Measurements from ENCODE around the gene ASCL3.
"Not testable (repeated sequence)": the region's sequence is repeated elsewhere in the genome, so short reads cannot be mapped to it uniquely, and the experiment has no call there.

The ASCL3 gene

DNA sequence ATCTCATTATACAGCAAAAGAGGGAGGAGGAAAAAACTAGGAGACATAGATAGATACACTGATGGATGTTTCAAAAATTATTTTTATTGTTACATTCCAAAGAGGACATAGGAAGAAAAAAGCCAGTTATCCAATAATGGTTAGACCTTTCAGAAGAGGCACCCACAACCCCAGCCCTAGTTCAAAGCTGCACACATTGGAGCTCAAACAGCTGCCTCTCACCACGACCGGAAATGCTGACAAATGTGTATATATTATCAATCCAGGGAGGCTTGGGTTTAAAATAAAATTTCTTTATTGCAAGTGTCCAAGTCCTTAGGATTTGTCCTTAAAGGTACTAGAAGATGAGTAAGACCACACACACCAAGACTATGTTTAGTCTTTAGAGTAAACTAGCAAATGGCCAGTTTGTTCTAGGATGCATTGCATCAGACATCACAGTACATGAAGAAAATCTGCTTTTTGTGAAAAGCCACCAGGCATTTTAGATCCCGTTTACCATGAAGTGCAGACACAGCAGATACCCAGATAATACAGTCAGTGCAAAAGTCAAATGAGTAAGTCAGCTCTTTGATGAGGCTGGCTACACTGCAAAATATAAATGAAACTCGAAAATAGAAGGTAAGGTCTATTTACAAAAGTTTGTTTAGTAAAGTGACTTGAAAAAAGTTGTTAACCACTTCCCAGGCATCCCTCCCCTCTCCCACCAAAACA lies 4.6 kb upstream of the ASCL3 start:
- no peak for DNase-seq (ENCODE audit: low read depth)

DNA sequence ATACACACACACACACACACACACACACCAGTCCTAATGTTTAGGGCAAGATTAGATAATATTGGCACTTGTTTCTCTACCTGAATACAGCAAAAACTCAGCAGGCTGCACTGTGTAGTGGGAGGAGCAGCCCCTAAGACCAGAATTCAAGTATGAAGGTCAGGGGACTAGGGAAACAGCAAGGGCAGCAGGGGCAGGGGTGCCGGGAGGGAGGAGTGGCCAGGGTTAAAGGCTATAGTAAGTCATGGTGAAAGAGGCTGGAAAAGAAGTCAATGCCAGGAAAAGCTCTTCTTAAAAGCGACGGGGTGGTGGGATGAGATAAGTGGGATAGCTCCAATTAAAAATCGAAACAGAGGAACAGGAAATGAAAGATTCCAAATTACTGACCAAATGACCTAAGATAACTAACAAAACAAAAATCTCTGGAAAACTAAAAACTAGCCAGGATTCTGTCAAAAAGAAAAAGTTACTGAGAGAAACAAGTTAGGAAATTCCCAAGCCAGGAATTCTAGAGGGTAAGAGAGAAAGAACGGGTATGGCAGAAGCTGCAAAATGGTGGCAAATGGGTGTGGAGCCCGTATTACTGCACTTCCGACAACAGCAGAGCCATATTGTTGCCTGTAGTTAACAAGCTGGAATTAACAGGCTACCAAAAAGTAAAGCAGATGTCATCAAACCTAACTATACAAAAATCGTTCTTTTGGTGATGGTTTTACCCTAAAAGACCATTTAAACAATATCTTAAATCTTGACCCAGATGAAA lies 1.3 kb downstream of the ASCL3 start:
- DNase-seq (ENCODE audit: low read depth): no peak

DNA sequence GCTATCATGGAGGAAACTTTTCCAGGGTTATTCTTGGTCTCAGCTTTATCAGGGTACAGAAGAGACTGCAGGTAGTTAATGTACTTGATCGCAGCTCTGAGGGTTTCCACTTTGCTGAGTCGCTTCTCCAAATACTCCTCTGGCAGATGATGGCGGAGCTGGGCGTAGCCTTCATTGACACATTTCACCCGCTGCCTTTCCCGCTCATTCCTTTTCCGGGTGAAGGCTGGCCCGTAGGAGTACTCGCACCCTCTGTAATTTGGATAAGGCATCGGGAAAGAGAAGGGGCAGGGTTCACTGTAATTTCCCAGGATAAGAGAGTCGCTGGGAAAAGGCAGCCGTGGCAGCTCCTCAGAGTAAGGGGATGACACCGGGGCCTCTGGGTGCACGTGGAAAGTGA lies 5.2 kb downstream of the ASCL3 start:
- DNase-seq (ENCODE audit: low read depth): no peak

DNA sequence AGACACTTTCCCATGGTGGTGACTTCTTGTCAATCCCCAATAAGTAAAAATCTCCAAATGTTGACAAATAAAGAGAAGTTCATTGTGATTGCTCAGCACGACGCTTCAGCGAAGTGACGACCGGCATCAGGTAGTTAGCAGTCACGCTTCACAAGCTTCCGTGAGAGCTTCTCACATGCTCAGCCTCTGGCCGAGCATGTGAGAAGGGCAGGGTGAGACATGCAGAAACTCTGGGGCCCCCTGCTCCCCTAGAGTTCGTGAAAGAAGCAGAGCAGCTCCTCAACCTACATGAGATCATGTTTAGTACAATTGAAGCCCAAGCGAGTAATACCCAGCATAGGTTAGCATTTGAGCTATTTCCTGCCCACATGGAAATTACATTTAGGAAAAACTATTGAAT lies 5.7 kb downstream of the ASCL3 start:
- no peak for DNase-seq (ENCODE audit: low read depth)

DNA sequence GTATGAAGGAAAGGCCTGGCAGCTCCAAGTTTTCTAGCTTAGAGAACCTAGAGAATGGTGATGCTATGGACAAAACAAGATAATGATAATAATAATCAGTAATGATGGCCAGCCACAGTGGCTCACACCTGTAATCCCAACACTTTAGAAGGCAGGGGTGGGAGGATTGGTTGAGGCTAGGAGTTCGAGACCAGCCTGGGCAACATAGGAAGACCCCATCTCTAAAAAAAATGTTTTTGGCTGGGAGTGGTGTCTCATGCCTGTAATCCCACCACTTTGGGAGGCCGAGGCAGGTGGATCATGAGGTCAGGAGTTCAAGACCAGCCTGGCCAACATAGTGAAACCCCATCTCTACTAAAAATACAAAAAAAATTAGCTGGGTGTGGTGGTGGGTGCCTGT lies 7.0 kb downstream of the ASCL3 start:
- not testable (repeated sequence) for DNase-seq (ENCODE audit: low read depth)

DNA sequence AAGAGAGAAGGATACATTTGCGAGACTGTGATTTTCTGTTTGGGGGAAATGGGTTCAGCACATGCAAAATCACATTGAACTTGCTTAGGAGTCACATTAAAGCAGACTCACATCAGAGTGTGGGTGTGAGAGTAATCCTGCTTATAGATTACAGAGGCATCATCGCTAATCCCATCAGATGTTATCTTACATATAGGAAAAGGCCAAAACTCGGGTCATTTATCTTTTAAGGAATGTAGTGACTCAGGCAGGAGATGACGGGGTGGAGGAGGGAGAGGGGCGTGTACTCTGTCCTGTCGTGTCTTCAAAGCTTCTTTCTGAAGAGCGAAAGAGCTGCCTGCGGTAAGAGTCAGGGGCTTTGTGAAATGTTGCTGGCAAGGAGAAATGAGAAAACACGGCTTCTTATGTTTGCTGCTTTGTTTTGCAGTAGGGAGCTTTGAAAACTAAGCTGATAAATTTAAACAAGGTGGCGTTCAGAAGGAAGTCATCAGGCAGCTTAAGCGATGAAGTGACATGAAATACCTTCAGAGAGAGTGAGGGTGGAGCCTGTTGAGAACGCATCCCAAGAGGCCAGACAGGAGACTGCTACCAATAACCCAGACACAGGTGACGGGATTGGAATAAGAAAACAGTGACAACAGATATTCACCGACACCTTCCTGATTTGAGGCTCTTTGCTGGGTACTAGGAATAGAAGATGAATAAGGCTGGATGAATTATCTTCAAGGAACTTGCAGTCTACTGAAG lies 7.9 kb downstream of the ASCL3 start:
- no peak for DNase-seq (ENCODE audit: low read depth)

DNA sequence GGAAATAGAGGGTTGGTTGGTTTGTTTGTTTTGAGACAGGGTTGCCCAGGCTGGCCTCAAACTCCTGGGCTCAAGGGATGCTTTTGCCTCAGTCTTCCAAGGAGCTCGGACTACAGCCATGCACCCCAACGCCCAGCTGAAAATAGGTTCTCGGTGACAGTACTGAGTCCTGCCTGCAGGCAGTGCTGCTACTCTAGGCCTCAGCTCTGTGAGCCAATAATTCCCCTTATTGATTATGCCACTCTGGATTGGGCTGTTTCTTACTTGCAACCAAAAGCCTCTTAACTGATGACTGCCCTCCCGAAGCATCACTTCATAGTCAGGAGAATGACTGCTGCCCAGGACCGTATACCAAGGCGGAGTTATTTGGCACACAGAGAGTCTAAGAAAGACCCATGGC lies 8.9 kb downstream of the ASCL3 start:
- no peak for DNase-seq (ENCODE audit: low read depth)

DNA sequence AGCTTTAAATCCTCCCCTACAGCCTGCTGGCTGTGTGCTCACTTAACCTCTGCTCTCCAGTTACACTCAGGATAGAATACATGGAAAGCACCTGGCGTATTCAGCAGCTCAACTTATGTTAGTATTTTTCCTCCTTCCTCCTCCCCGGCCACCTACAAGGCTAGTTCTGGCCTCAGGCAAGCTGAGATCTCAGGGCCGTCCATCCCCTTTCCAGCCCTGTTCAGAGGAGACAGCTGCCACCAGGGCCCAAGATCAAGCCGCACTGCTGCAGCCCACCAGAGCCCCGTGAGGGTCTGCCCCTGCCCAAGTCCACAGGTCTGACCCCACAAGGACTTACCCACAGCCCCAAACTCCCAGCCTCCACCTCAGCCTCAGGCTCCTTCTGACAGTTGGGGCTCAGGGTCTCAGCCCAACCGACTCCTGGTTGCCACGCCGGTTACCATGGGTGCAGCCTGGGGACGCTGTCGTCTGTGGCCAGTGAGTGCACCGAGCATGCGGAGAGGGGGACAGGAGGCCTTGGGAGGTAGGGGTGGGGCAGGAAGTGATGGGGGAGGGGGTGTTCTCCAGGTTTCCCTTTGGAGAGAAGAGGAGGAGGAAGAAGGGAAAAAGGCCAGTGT lies 10.1 kb downstream of the ASCL3 start, which contains the start of gene C11orf16:
Gene C11orf16, minus strand, starts transcription at position 384 of the 617 bp plus-strand sequence. CDS start 639 bp downstream, outside the sequence.
- DNase-seq (ENCODE audit: low read depth): no peak

DNA sequence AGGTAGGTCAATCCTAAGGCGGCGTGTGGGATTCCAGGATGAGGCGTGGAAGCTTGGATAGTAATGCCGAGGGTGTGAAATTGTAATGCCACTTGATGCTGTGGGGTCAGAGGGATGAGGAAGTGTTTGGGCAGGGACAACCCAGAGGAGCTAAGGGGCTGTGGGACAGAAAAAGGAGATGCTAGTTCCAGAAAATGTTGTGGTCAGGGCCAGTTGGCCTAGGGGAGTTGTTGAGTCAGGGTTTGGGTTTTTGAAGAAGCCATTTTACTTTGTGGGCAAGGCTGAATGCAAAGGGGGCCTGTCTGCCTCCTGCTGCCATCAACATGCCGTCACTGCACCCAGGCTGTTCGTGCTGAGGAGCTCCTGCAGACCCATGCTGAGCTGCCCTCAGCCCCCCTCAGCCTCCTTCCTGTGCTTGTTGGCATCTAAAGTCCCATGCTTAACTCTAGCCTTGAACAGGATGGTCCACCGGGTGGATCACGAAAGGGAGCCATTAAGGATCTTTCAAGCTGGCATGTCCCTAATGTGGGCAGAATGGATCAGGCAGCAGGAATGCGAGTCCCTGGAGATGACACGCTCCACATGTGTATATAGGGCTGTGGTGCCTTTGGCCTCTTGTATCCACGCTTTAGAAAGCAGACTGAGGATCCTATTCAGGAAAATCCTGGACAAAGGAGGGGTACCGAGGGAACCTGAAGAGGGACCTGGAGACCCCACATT lies 12.2 kb downstream of the ASCL3 start:
- DNase-seq (ENCODE audit: low read depth): no peak

DNA sequence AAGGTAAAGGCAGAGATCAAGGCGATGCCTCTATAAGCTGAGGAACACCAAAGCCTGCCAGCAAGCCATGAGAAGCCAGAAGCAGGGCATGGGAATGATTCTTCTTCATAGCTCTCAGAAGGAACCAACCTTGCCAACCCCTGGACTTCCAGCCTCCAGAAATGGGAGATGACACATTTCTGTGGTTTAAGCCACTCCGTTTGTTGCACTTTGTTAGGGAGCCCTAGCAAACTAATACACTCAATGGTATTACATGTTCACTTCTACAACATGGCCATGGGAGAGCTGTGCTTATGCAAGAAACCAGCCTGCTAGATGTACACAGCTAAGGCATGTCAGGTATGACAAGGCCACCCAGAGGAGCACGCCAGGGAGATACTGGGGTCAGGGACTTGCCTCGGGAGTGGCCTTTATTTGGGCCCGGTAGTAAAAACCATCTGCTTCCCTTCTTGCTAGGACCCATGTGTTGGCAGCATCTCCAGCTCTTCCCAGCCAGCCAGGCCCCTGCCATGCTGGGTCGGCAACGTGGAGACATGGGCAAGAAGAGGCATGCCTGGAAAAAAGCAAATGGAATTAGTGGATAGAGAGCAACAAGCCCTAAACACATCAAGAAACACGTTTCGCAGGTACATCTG lies 13.7 kb downstream of the ASCL3 start:
- no peak for DNase-seq (ENCODE audit: low read depth)

DNA sequence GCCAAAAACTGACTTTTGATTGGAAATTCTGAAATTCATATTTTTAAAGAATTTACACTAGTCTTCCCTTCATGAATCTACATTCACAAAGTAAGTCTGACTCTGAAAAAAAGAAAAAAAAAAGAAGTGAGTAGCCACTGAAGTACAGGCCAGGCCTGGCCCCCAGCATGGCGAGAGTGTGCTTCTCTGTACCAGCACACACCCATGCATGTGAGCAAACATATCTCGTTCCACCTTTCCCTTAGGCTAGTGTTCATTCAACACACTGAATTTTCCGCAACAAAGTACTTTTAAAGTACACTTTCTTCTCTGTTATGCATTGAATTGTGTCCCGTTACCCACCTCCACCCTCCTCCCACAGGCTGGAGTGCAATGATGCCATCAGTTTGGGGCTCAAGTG lies 14.6 kb downstream of the ASCL3 start:
- no peak for DNase-seq (ENCODE audit: low read depth)

DNA sequence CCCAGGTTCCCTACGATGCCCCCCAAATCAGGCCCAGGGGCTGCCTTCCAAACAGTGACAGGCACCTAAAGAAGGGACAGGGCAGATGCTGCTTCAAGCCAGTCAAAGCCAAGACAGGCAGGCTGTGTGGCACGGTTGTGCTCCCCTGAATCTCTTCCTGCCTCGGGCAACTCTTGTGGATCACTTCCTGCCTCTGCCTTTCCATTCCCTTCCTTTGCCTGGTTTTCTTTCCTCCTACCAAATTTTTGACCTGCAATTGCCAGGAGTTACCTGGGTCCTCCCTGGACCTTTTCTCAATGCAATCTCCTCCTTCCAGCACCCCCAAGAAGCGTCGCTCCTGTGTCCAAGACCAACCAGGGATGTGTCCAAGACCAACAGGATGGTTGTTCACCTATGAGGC lies 15.6 kb downstream of the ASCL3 start:
- no peak for DNase-seq (ENCODE audit: low read depth)

DNA sequence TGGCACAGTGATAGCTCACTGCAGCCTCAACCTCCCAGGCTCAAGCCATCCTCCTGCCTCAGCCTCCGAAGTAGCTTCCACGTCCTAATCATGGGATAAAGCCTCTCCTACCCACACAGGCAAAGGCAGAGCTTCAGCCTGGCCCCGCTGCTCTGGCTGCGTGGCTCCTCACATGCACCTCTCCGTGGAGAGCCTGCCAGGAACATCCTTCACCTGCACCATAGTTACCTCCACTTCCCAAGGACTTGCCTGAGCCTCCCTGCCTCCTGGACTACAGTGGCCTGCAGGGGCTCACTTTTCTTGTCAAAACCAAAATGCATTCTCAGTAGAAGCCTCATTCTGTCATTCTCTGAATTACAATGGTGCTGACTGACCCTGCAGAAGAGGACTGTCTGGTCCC lies 16.6 kb downstream of the ASCL3 start:
- DNase-seq (ENCODE audit: low read depth): no peak

DNA sequence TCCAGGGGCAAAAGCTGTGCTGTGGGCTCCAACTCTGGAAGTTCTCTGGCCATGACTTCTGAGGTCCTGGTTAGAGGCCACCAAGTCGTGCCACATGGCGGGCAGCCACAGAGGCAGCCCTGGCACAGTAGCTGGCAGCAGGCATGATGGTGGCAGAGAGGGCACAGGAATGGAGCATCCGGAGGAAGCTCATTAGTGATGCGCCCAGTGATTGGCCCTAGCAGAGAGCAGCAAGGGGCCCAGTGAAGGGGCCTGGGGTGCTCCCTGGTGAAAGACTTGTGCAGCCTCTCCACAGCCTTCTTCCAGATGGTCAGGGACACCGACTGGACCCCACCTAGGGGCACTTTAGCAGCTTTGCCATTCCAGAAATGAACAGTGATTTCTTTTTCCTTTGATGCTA lies 17.1 kb downstream of the ASCL3 start:
- DNase-seq (ENCODE audit: low read depth): no peak

DNA sequence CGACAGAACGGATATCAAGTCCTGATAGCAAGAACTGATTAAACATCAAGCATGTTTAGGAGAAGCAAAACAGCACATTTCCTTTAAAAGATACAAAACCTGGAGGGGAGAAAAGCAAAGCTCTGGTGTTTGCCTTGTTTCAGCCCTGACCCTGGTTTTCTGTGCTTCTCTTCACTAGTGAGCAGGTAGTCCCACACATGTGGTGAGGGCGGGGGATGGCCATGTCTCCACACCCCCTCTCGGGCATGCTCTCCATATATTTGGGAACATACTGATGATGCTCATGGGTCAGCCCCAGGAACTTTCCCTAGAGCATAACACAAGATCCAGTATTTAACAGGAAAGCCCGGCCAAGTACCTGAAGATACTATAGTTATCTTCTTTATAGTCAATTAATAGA lies 20.1 kb downstream of the ASCL3 start:
- no peak for DNase-seq (ENCODE audit: low read depth)

DNA sequence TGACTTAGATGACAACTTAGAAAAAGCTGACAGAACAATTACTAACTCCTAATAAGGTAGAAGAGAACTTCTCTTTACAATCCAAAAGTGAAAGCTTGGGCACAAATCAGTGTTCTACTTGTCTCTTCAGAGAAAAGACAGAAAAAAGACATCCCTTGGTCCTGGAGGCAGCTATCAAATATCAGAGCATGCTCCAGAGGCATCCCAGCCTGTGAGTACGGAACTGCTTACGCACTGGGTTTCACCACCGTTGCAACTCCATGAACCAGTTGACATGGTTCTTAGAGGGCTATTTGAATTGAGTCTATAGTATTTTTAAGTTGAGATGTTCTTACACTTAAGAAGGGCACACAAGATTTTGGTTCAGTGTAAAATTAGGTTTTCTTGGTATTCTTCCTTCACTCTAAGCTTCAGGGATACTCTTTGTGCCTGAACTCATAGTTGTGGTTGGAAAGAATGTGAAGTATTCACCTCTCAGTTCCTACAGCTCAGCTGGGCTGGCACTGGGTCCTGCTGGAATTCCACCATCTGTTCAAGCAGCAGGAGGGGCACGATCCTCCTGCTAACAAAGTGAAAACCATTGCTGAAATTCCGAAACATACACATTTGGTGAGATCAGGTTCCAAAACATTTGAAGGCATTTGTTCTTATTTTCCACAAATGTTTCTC lies 25.5 kb downstream of the ASCL3 start:
- DNase-seq (ENCODE audit: low read depth): no peak

DNA sequence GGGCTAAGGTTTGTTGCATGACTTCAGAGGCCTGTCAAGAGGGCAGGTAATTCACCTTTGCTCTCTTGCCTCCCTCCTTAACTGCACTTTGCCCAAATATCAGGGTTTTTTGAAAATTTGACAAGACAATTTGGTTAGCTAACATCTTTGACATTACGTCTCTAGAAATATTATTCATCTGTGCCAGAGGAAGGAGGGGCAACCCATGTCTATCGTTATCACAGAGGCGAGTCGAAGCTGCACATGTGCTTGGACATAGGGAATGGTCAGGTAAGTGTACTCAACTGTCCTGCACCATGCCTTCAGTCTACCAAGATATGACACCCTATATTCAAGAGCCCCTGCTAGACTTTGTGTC lies 28.2 kb downstream of the ASCL3 start:
- DNase-seq (ENCODE audit: low read depth): no peak

DNA sequence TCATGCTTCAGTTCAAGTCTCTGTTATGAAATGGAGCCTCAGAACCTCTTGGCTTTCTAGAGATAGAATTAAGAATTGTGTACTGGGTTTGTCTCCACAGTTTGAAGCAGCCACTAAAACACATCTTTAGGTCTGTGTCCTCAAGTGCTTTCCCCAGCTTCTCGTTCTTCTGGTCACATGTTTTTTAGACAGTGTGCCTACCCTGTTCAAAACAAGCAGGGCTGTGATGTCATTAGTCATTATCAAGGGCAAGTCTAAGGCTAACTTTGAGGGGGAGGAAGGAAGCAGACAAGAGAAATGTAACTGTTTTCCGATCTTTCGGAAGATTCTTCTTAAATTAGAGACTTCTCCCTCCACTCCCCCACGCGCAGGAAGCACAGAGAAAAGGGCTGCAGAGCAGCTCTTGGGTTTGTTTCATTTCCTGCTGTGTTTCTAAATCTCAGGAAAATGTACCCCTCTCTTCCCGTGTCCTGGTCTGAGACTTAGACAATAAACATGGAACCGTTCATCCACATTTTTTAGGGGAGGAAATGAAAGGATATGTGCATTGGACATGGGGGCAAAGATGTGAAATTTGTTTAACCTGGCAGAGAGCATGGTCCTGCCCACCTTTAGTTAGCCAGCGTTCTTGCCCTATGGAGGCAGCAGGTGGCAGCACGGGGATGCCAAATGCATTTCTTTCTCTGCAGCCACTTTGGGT lies 28.7 kb downstream of the ASCL3 start:
- peak; percentile 28 for DNase-seq (ENCODE audit: low read depth)

DNA sequence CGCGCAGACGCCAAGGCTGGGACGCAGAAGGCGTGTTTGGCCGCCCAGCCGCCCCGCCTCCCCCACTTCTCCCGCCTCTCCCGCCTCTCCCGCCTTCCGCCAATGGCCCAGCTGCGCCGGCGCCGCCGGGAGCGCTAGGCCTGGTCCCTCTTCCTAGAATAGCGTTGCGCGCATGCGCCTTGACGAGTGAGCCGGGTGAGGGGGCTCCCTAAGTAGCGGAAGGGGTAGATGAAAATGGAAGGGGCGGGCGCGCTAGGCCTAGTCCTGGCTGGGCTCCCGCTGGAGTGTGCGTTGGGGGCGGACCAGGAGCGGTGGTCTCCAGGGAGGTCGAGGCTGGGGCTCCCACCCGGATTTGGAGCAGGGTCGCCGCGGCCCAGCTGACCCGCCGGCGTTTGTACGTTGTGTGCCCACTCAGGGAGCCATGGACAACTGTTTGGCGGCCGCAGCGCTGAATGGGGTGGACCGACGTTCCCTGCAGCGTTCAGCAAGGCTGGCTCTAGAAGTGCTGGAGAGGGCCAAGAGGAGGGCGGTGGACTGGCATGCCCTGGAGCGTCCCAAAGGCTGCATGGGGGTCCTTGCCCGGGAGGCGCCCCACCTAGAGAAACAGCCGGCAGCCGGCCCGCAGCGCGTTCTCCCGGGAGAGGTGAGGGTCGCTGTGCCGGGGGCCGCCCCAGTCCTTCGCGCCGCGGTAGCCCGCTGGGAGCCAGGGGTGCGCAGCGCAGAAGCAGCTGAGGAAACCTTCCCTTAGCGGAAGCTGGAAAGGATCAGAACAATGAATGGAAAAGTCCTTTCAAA lies 31.6 kb downstream of the ASCL3 start, which contains the start of gene AKIP1:
Gene AKIP1, plus strand, starts transcription at position 161 of the 795 bp plus-strand sequence. Its CDS starts 261 bp downstream, at position 422.
- peak; percentile 68 for DNase-seq (ENCODE audit: low read depth)
